ENCODE results near the gene KBTBD4.

DNA sequence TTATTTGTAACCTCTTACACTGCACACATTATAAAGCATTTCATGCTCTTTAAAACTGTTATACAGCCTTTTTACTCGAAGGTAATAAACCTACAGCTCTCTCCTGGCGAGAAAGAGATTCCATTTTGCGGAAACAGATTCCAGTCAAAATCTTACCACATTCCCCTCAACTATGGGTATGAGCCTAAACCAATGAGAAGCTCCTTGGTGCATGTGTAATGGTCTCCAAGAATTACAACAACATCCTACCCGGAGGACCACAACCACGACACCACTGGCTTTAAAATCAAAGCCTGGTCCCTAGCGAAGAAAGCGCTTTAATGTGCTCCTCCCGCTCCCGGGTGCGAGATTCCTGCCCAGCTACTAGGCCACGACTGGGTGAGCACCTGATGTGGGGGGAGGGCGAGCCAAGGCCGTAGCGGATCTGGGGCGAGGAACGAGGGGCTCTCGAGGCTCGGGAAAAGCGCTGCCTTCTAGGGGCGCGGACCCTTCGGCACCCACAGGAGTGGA is 26.7 kb downstream of the KBTBD4 start:
- TF ChIP-seq, protein P1, sequence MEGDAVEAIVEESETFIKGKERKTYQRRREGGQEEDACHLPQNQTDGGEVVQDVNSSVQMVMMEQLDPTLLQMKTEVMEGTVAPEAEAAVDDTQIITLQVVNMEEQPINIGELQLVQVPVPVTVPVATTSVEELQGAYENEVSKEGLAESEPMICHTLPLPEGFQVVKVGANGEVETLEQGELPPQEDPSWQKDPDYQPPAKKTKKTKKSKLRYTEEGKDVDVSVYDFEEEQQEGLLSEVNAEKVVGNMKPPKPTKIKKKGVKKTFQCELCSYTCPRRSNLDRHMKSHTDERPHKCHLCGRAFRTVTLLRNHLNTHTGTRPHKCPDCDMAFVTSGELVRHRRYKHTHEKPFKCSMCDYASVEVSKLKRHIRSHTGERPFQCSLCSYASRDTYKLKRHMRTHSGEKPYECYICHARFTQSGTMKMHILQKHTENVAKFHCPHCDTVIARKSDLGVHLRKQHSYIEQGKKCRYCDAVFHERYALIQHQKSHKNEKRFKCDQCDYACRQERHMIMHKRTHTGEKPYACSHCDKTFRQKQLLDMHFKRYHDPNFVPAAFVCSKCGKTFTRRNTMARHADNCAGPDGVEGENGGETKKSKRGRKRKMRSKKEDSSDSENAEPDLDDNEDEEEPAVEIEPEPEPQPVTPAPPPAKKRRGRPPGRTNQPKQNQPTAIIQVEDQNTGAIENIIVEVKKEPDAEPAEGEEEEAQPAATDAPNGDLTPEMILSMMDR (IDR thresholded peaks at IDR 0.05; ENCODE audit: low read depth, low read length), result no peak
- TF ChIP-seq, protein P2, sequence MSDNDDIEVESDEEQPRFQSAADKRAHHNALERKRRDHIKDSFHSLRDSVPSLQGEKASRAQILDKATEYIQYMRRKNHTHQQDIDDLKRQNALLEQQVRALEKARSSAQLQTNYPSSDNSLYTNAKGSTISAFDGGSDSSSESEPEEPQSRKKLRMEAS (IDR thresholded peaks at IDR 0.05; ENCODE audit: low read depth, low read length), result no peak
- no peak for TF ChIP-seq POLR2A (IDR thresholded peaks at IDR 0.05; ENCODE audit: extremely low read depth, insufficient read length)
- no peak; the same call in 1 of the 2 replicates for TF ChIP-seq MYC (IDR thresholded peaks at IDR 0.05; ENCODE audit: low read depth, low read length)
